Testis (tissue), 2 donors: ENCODE data around the gene ANO2.

Experiments used
- POLR2A ChIP-seq: fragments of 450-650 bp; IDR thresholded peaks from one replicate; pipeline ENCODE4 v1.6.1; 2017; ENCODE audit warnings: antibody characterized with exemption, mild to moderate bottlenecking, moderate library complexity
- TF ChIP-seq, protein P1 (sequence below), 3 experiments: fragments of 450-650 bp in 2 of 3; fragments of 200-600 bp in 1 of 3; sonication (generic) in 1 of 3; IDR thresholded peaks; one replicate each; pipeline ENCODE4 v1.5.1; 2016 to 2019; ENCODE audit warnings: antibody characterized with exemption in 3 of 3, mild to moderate bottlenecking in 2 of 3, moderate library complexity in 1 of 3

DNA sequence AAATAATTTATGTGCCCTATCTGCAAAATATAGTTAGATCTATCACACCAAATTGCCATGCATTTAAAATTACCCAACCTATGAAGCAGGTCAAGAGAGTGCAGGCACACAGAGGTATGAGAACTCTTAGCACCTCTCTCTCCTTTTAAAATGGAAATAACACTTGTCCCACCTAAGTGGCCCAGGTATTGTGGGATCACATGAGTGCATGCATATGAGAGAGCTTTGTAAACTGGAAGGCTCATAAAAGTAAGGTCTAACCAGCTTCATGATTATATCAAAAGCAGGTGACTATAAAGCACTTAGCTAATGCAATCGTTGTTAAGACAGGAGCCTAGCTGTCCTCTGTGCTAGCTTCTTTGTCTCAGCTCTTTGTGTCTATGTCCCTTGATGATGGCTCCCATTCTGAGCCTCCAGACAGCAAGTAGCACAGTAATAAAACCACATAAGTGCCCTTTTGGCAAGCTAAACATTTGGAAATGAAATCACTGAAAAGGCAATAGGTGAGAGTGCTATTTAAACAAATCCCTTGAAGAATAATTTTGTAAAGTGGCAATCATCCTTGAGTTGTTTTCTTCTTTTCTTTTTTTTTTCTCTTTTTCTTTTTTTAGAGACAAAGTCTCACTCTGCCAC lies 294.1 kb downstream of the ANO2 start:
- TF ChIP-seq, protein P1, sequence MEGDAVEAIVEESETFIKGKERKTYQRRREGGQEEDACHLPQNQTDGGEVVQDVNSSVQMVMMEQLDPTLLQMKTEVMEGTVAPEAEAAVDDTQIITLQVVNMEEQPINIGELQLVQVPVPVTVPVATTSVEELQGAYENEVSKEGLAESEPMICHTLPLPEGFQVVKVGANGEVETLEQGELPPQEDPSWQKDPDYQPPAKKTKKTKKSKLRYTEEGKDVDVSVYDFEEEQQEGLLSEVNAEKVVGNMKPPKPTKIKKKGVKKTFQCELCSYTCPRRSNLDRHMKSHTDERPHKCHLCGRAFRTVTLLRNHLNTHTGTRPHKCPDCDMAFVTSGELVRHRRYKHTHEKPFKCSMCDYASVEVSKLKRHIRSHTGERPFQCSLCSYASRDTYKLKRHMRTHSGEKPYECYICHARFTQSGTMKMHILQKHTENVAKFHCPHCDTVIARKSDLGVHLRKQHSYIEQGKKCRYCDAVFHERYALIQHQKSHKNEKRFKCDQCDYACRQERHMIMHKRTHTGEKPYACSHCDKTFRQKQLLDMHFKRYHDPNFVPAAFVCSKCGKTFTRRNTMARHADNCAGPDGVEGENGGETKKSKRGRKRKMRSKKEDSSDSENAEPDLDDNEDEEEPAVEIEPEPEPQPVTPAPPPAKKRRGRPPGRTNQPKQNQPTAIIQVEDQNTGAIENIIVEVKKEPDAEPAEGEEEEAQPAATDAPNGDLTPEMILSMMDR (IDR thresholded peaks at IDR 0.05) = no peak
- TF ChIP-seq POLR2A = no peak
